IPS DF 6.9 (cell line): ENCODE measurements around the gene HNRNPA1.
"Not testable (repeated sequence)": the region's sequence is repeated elsewhere in the genome, so short reads cannot be mapped to it uniquely, and the experiment has no call there.

ENCODE experiments used
- DNase-seq: peaks from one replicate; pipeline ENCODE4 v3.0.0-alpha.2; 2013; ENCODE audit warnings: low read depth, low spot score
- H3K27ac ChIP-seq: one replicate; pipeline ENCODE4 v1.5.1; 2013; ENCODE audit warnings: low read length, control low read depth
- H3K27me3 ChIP-seq: 2 replicates; pipeline ENCODE4 v1.6.1; 2013; ENCODE audit warnings: mild to moderate bottlenecking, low read length; ENCODE audit not compliant: control insufficient read depth, insufficient read depth
- H3K36me3 ChIP-seq: 2 replicates; pipeline ENCODE4 v1.6.1; 2013; ENCODE audit warnings: low read length; ENCODE audit not compliant: control insufficient read depth, insufficient read depth
- H3K4me1 ChIP-seq: 2 replicates; pipeline ENCODE4 v1.6.1; 2013; ENCODE audit warnings: low read length; ENCODE audit not compliant: control insufficient read depth, insufficient read depth
- H3K4me3 ChIP-seq: 2 replicates; pipeline ENCODE4 v1.5.1; 2013; ENCODE audit warnings: mild to moderate bottlenecking, low read length
- H3K9me3 ChIP-seq: 2 replicates; pipeline ENCODE4 v1.6.1; 2013; ENCODE audit warnings: low read length, inconsistent platforms; ENCODE audit not compliant: control insufficient read depth, insufficient read depth
- WGBS: extraction: QIAGEN DNeasy Blood & Tissue Kit; methylation state at CpG from one replicate; pipeline ENCODE4 v1.1.7; 2013; ENCODE audit warnings: mixed read lengths, missing lambda C conversion rate; ENCODE audit not compliant: insufficient read length, insufficient coverage; 5-methylcytosine and 5-hydroxymethylcytosine counted together

HNRNPA1 gene

GRCh38 chr12:54312309-54312708 is 31.8 kb downstream of the HNRNPA1 start:
- not testable (repeated sequence) for H3K27me3 ChIP-seq, H3K9me3 ChIP-seq, DNase-seq, H3K4me1 ChIP-seq, H3K4me3 ChIP-seq, H3K36me3 ChIP-seq, H3K27ac ChIP-seq
- no CpG with 5 or more reads among the region's 7 CpGs for WGBS

GRCh38 chr12:54321363-54321762 is 40.8 kb downstream of the HNRNPA1 start:
- H3K9me3 ChIP-seq: no peaks in the 10 kb centered on the region
- H3K4me3 ChIP-seq: no peak overlapping the region
- no peak for DNase-seq
- no peaks in the 10 kb centered on the region for H3K27me3 ChIP-seq
- no peaks in the 10 kb centered on the region for H3K4me1 ChIP-seq
- no peaks in the 10 kb centered on the region for H3K36me3 ChIP-seq
- H3K27ac ChIP-seq: no peak overlapping the region
- WGBS: no CpG with 5 or more reads among the region's 5 CpGs

- Histone ChIP-seq H3K27ac (no peak within 1 kb of the TSS), H3K36me3 (no peaks in the 10 kb centered on the region), H3K4me3 (peak within 1 kb of the TSS; percentile 92), H3K9me3 (no peaks in the 10 kb centered on the region), H3K4me1 (no peaks in the 10 kb centered on the region), H3K27me3 (no peaks in the 10 kb centered on the region)
- WGBS: no CpG with 5 or more reads among the region's 34 CpGs
- DNase-seq: peak; percentile 99
Observed at GRCh38 chr12:54324617-54325441, 44.3 kb downstream of the HNRNPA1 start, which contains the start of gene COPZ1. TSS of gene COPZ1 (plus strand) at chr12:54325131. CDS start at chr12:54325164, 33 bp downstream.

GRCh38 chr12:54325442-54326109 is 45.0 kb downstream of the HNRNPA1 start:
- H3K36me3 ChIP-seq, H3K9me3 ChIP-seq, DNase-seq, H3K27me3 ChIP-seq, H3K4me1 ChIP-seq, H3K27ac ChIP-seq: not testable (repeated sequence)
- peak overlapping the region; percentile 92; the same call in 1 of the 2 replicates for H3K4me3 ChIP-seq
- no CpG with 5 or more reads among the region's 22 CpGs for WGBS

GRCh38 chr12:54328595-54329337 is 48.2 kb downstream of the HNRNPA1 start:
- H3K27ac ChIP-seq: no peak overlapping the region
- H3K36me3 ChIP-seq: no peaks in the 10 kb centered on the region
- no CpG with 5 or more reads among the region's 6 CpGs for WGBS
- H3K9me3 ChIP-seq: no peaks in the 10 kb centered on the region
- no peak overlapping the region for H3K4me3 ChIP-seq
- H3K4me1 ChIP-seq: no peaks in the 10 kb centered on the region
- DNase-seq: no peak
- no peaks in the 10 kb centered on the region for H3K27me3 ChIP-seq

GRCh38 chr12:54329759-54330158 is 49.2 kb downstream of the HNRNPA1 start:
- DNase-seq: no peak
- Histone ChIP-seq H3K27ac (no peak overlapping the region), H3K4me1 (no peaks in the 10 kb centered on the region), H3K36me3 (no peaks in the 10 kb centered on the region), H3K27me3 (no peaks in the 10 kb centered on the region), H3K4me3 (no peak overlapping the region), H3K9me3 (no peaks in the 10 kb centered on the region)
- no CpG with 5 or more reads among the region's 5 CpGs for WGBS

GRCh38 chr12:54330442-54330841 is 49.9 kb downstream of the HNRNPA1 start:
- Histone ChIP-seq H3K4me1 (no peaks in the 10 kb centered on the region), H3K36me3 (no peaks in the 10 kb centered on the region), H3K27ac (no peak overlapping the region), H3K27me3 (no peaks in the 10 kb centered on the region), H3K9me3 (no peaks in the 10 kb centered on the region), H3K4me3 (no peak overlapping the region)
- WGBS: no CpG with 5 or more reads among the region's 3 CpGs
- no peak for DNase-seq

GRCh38 chr12:54331461-54331860 is 50.9 kb downstream of the HNRNPA1 start:
- H3K27me3 ChIP-seq: no peaks in the 10 kb centered on the region
- no peak overlapping the region for H3K27ac ChIP-seq
- no peak for DNase-seq
- H3K9me3 ChIP-seq: no peaks in the 10 kb centered on the region
- H3K36me3 ChIP-seq: no peaks in the 10 kb centered on the region
- no peak overlapping the region for H3K4me3 ChIP-seq
- no peaks in the 10 kb centered on the region for H3K4me1 ChIP-seq
- WGBS: no CpG with 5 or more reads among the region's 5 CpGs

GRCh38 chr12:54333420-54334034 is 53.0 kb downstream of the HNRNPA1 start:
- no peak overlapping the region for H3K4me3 ChIP-seq
- H3K27ac ChIP-seq: no peak overlapping the region
- no peaks in the 10 kb centered on the region for H3K27me3 ChIP-seq
- no peaks in the 10 kb centered on the region for H3K4me1 ChIP-seq
- WGBS: no CpG with 5 or more reads among the region's 4 CpGs
- DNase-seq: no peak
- no peaks in the 10 kb centered on the region for H3K36me3 ChIP-seq
- H3K9me3 ChIP-seq: no peaks in the 10 kb centered on the region
